Activated T-cell treated with anti-CD3 and anti-CD28 coated beads, Interleukin-2, amount 50 U/mL, for 4 hours (primary cell): ENCODE measurements around the gene CPNE2. TPM values are rescaled to one million over a fixed set of nuclear protein-coding genes. Genes with fewer than 3 reads are reported as not detected.
A peak's percentile ranks its signal among the peaks of the same experiment; 100 is the strongest.
"Not testable (repeated sequence)": the region's sequence is repeated elsewhere in the genome, so short reads cannot be mapped to it uniquely, and the experiment has no call there.

Experiments used
- ATAC-seq, 2 donors: fragments of 200-7000 bp; cut with Tn5 transposase; one replicate each; pipeline ENCODE4 v1.10.0; 2021
- DNase-seq: peaks from one replicate; pipeline ENCODE4 v3.0.0-alpha.2; 2020
- H3K27me3 Mint-ChIP-seq: one replicate; pipeline ENCODE4 v1.8.0; 2021; ENCODE audit warnings: low read depth, mixed read lengths
- H3K36me3 Mint-ChIP-seq: one replicate; pipeline ENCODE4 v1.8.0; 2022; ENCODE audit warnings: mixed read lengths; ENCODE audit not compliant: insufficient read depth
- H3K4me1 Mint-ChIP-seq: one replicate; pipeline ENCODE4 v1.8.0; 2021; ENCODE audit warnings: low read depth, mixed read lengths
- H3K4me3 Mint-ChIP-seq: one replicate; pipeline ENCODE4 v1.8.0; 2021; ENCODE audit warnings: mild to moderate bottlenecking, moderate library complexity, mixed read lengths
- H3K9me3 Mint-ChIP-seq: one replicate; pipeline ENCODE4 v1.8.0; 2021; ENCODE audit warnings: mixed read lengths
- total RNA-seq, 3 donors: library from RNA; stranded (reverse); gene quantifications; one replicate each; pipeline ENCODE4 v1.2.1, GENCODE V29; 2021

Gene CPNE2
- total RNA-seq, 3 donors from 2014 or later, result 2.4 to 4.0 (median 2.9) TPM

DNA sequence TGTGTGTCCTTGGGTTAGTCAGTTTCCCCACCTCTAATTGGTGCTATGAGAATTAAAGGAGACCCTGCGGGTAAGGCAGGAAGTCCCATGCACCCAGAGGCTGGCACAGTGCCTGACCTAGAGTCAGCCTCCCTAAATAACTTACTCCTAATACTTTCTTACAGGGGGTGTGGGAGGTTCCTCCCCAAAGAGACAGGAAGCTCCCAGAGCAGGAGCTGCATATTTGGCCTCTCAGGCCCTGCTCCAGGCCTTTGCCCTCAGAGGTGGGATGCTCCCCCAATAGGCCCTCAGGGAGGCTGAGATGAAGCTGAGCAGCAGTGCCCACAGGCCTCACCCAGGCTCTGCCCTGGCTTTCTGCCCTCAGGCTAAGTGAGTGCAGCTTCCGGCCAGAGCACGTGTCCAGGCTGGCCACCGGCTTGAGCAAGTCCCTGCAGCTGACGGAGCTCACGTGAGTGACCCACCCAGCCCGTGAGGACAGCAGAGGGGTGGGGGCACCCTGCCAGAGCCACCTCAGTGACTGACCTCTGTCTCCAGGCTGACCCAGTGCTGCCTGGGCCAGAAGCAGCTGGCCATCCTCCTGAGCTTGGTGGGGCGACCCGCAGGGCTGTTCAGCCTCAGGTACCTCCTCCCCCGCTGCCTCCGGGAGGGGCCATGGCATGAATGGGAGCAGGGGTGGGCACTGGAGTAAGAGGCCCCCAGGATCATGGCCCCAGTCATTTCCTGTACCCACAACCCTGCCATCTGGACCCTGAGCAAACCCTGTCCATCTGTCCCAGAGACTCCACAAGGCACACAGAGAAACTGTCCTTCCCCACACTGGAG is 31.1 kb upstream of the CPNE2 start:
- H3K36me3 Mint-ChIP-seq, result peaks cover 29% of the 10 kb centered on the region

DNA sequence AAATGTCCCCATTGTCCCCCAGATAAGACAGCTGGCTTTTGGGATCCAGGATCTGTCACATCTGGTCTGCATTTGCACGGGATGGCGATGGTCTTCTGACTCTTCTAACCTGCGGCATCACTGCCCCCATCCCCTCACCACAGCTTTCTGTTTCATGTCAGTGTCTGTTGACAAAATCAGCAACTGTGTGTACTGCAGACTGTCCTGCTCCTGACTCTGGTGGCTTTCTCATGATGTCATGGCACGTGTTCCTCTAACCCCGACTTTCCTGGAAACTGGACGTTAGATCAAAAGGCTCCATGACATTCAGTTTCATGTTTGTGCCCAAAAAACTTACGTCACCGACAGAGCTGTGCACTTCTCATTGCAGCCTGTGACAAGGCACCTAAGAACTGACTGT is 30.1 kb upstream of the CPNE2 start:
- H3K27me3 Mint-ChIP-seq, result no peaks in the 10 kb centered on the region
- peaks cover 33% of the 10 kb centered on the region for H3K36me3 Mint-ChIP-seq
- no peaks in the 10 kb centered on the region for H3K9me3 Mint-ChIP-seq
- no peak for ATAC-seq
- peaks cover 9% of the 10 kb centered on the region for H3K4me1 Mint-ChIP-seq
- DNase-seq, result no peak
- no peak overlapping the region for H3K4me3 Mint-ChIP-seq

More for the DNA sequence above, 31.1 kb upstream of the CPNE2 start:
- DNase-seq (no peak), ATAC-seq (peak; percentile 17 to 23)
- peaks cover 9% of the 10 kb centered on the region for H3K4me1 Mint-ChIP-seq
- H3K27me3 Mint-ChIP-seq, result no peaks in the 10 kb centered on the region
- H3K9me3 Mint-ChIP-seq, result no peaks in the 10 kb centered on the region
- H3K4me3 Mint-ChIP-seq, result no peak overlapping the region

DNA sequence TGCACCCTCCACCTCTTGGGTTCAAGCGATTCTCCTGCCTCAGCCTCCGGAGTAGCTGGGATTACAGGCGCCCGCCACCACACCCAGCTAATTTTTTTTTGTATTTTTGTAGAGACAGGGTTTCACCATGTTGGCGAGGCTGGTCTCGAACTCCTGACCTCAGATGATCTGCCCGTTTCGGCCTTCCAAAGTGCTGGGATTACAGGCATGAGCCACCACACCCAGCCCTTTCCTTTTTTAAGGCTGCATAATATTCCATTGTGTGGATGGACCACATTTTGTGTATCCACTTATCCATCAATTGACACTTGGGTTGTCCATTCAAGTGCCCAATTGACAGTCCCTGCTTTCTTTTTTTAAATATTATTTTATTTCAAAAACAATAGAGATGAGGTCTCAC is 29.2 kb upstream of the CPNE2 start:
- H3K4me3 Mint-ChIP-seq, H3K9me3 Mint-ChIP-seq, H3K27me3 Mint-ChIP-seq, ATAC-seq, DNase-seq, H3K4me1 Mint-ChIP-seq: not testable (repeated sequence)
- H3K36me3 Mint-ChIP-seq, result peaks cover 26% of the 10 kb centered on the region

DNA sequence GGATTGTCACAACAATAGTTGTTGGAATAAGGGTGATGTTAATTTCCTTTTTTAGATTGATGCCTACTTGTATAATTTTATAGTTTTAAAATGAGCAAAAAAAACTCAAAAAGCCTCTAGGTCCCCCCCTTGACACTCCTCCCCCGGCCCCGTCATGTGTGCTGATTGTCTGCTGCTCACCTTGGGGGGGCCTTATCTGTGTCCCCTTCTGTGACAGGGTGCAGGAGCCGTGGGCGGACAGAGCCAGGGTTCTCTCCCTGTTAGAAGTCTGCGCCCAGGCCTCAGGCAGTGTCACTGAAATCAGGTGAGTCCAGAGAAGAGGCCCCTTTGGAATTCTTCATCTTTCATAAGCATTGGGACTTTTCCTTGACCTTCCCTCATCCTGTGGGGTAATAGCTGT is 27.4 kb upstream of the CPNE2 start:
- Mint-ChIP-seq H3K9me3 (no peaks in the 10 kb centered on the region), H3K36me3 (peaks cover 31% of the 10 kb centered on the region), H3K27me3 (no peaks in the 10 kb centered on the region), H3K4me3 (no peak overlapping the region), H3K4me1 (peaks cover 13% of the 10 kb centered on the region)
- ATAC-seq (no peak), DNase-seq (no peak)

DNA sequence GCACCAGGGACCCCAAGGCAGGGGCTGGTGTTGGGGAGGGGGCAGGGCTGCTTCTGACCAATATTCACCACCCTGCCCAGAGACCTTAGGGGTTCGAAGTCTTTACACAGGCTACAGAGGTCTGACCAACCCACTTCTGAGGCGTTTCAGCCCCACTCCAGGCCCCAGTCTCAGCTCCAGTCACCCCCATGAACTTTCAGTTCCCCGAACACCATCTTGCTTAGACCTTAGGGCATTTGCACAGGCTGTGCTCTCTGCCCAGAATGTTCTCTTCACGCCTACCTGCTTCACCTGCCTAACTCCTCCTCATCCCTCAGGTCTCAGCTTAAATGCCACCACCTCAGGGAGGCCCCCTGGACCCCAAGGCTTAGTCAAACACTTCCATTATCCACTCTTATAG is 25.8 kb upstream of the CPNE2 start:
- no peak for DNase-seq
- H3K36me3 Mint-ChIP-seq, result peaks cover 23% of the 10 kb centered on the region
- peaks cover 4% of the 10 kb centered on the region for H3K4me1 Mint-ChIP-seq
- H3K4me3 Mint-ChIP-seq, result no peak overlapping the region
- H3K9me3 Mint-ChIP-seq, result no peaks in the 10 kb centered on the region
- ATAC-seq, result no peak
- H3K27me3 Mint-ChIP-seq, result no peaks in the 10 kb centered on the region

DNA sequence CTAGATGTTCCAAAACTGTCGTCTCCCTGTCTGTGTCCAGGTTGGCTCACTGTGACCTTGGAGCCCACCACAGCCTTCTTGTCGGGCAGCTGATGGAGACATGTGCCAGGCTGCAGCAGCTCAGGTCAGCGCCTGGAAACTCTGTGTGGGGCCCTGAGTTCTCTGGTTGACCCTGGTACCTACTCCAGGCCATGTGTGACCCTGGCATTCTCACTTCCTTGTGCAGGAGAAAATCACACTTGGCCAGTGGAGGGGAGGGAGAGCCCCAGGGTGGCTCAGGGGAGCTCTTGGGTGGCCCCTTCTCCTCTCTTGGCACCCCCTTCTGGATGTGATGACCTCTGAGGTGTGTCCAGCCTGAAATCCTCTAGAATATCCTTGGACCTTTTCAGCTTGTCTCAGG is 25.0 kb upstream of the CPNE2 start:
- DNase-seq, result no peak
- no peak overlapping the region for H3K4me3 Mint-ChIP-seq
- H3K9me3 Mint-ChIP-seq, result no peaks in the 10 kb centered on the region
- H3K36me3 Mint-ChIP-seq, result peaks cover 25% of the 10 kb centered on the region
- no peak for ATAC-seq
- peaks cover 4% of the 10 kb centered on the region for H3K4me1 Mint-ChIP-seq
- H3K27me3 Mint-ChIP-seq, result no peaks in the 10 kb centered on the region

DNA sequence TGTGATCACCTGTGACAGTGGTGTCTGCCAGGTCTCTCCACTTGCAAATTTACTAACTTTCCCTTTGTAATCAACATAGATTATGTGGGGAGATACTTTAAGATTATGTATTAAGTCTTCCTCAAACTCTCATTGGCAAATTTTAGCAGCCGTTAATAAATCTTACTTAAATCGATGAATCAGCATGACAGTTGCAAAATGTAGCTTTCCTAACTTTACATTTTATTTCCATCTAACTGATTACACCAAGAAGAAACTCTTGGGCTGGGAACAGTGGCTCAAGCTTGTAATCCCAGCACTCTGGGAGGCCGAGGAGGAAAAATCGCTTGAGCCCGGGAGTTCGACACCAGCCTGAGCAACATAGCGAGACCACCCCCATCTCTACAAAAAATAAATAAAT is 23.3 kb upstream of the CPNE2 start:
- peaks cover 4% of the 10 kb centered on the region for H3K4me1 Mint-ChIP-seq
- no peaks in the 10 kb centered on the region for H3K27me3 Mint-ChIP-seq

DNA sequence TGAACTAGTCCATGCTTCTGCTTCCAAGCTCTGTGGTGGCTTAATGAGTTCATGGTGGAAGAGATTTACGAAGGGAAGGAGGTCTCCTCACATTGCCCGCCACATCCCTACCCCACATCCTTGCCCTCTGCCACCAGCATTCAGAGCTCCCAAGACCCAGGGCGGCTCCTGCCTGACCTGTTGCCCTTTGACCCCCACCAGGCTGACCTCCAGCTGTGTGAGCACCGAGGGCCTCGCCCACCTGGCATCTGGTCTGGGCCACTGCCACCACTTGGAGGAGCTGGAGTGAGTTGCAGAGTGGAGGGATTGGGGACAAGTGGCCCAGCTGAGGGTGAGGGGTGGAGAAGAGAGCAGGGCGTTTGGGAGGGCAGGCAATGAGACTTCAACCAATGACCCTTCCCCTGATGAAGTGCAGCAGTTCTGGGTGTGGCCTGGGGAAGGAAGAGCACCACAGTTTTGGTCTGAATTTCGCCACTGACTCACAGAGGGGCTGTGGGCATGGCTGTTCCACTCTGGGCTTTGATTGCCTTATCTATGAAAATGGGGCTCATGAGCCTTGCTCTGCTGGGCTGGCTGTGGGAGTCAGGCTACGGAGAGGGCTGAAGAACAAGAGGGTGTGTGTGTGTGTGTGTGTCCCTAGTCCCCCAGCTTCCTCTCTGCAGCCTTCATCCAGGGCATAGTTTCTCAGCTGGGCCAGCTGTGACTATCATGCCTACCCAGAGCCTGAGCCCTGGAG is 22.6 kb upstream of the CPNE2 start:
- DNase-seq (no peak), ATAC-seq (peak in 1 of 2 donors; percentile 7)
- Mint-ChIP-seq H3K36me3 (peaks cover 34% of the 10 kb centered on the region), H3K4me1 (peaks cover 4% of the 10 kb centered on the region), H3K9me3 (no peaks in the 10 kb centered on the region), H3K4me3 (no peak overlapping the region), H3K27me3 (no peaks in the 10 kb centered on the region)

More for the DNA sequence above, 23.3 kb upstream of the CPNE2 start:
- peaks cover 31% of the 10 kb centered on the region for H3K36me3 Mint-ChIP-seq
- H3K9me3 Mint-ChIP-seq, result no peaks in the 10 kb centered on the region
- DNase-seq (no peak), ATAC-seq (no peak)
- H3K4me3 Mint-ChIP-seq, result no peak overlapping the region

DNA sequence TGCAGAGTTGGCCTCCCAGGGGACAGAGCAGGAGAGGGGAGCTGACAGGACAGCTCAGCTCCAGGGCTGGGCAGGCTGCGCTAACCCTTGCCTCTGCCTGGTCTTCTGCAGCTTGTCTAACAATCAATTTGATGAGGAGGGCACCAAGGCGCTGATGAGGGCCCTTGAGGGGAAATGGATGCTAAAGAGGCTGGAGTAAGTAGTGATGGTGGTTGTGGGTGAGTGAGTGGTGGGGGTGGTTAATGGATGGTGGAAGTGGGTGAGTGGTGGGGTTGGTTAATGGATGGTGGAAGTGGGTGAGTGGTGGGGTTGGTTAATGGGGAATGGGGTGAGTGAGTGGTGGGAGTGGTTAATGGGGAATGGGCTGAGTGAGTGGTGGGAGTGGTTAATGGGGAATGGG is 22.0 kb upstream of the CPNE2 start:
- H3K9me3 Mint-ChIP-seq, result no peaks in the 10 kb centered on the region
- no peak overlapping the region for H3K4me3 Mint-ChIP-seq
- no peak for DNase-seq
- peak in 1 of 2 donors; percentile 24 for ATAC-seq
- H3K36me3 Mint-ChIP-seq, result peaks cover 38% of the 10 kb centered on the region
- peaks cover 4% of the 10 kb centered on the region for H3K4me1 Mint-ChIP-seq
- H3K27me3 Mint-ChIP-seq, result no peaks in the 10 kb centered on the region

DNA sequence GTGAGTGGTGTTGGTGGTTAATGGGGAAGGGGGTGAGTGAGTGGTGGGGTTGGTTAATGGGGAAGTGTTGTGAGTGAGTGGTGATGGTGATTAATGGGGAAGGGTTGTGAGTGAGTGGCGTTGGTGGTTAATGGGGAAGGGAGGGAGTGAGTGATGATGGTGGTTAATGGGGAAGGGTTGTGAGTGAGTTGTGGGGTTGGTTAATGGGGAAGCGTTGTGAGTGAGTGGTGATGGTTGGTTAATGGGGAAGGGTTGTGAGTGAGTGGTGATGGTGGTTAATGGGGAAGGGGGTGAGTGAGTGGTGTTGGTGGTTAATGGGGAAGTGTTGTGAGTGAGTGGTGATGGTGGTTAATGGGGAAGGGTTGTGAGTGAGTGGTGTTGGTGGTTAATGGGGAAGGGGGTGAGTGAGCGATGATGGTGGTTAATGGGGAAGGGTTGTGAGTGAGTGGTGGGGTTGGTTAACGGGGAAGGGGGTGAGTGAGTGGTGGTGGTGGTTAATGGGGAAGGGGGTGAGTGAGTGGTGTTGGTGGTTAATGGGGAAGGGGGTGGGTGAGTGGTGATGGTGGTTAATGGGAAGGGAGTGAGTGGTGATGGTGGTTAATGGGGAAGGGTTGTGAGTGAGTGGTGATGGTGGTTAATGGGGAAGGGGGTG is 21.2 kb upstream of the CPNE2 start:
- H3K36me3 Mint-ChIP-seq, result peaks cover 42% of the 10 kb centered on the region
- H3K4me3 Mint-ChIP-seq, H3K9me3 Mint-ChIP-seq, H3K27me3 Mint-ChIP-seq, H3K4me1 Mint-ChIP-seq, DNase-seq, ATAC-seq: not testable (repeated sequence)

DNA sequence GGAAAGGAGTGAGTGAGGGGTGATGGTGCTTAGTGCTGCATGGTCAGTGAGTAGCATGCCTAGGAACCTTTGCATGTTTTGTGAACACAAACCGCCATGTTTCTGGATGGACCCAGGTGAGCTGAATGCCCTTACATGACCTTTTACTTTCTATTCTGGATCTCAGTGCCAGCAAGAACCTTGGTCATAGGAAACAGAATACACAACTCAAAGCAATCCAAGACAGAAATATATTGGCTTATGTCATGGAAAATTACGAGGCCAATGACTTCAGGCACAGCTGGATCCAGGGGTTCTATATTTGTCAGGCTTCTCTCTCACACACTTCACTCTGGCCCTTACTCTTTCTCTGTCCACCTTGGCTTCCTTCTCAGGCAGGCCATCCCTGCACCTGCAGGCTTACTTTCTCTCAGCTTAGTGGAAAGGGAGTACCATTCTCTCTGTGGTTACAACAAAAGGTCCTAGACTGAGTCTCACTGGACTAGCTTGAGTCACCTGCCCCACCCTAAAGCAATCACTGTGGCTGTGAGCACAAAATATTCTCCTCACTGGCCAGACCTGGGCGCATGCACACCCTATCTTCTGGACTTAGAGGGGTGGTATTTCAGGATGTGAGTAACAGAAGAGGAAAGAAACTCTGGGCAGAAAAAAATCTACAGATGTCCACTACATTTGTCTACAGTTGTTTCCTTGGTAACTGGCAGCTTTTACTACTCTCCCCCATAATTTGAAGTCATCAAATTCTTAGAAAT is 20.4 kb upstream of the CPNE2 start:
- H3K4me1 Mint-ChIP-seq, result peaks cover 4% of the 10 kb centered on the region
- no peaks in the 10 kb centered on the region for H3K9me3 Mint-ChIP-seq
- no peaks in the 10 kb centered on the region for H3K27me3 Mint-ChIP-seq
- H3K36me3 Mint-ChIP-seq, result peaks cover 45% of the 10 kb centered on the region
- no peak for DNase-seq
- H3K4me3 Mint-ChIP-seq, result no peak overlapping the region
- ATAC-seq, result peak in 1 of 2 donors; percentile 40

DNA sequence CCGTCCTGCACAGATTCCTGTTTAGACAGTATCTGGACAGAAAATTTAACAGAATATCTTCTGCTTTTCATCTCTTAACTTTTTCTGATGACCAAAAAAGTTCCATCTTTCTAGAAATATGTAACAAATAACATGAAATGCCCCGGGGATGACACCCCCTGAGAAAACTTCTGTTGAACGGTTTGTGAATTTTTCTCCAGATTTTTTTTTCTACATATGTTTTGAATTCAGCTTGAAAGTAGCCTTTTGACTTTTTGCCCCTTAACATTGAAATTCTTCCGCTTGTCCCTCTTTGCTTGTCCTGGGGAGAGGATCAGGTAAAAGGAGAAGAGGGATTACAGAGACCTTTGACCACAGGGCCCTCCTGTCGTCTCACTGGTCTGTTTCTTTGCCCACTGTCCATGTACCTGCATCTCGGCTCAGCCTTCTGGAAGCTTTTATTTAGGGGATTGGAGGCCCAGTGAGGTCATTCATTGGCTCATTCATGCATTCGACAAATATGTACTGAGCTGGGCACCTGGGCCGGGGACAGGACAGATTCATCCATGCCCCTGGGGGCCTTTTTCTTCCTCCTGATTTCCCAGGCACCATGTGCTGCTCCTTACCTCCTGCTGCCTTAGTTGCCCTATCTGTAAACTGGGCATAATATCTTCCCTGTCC is 19.6 kb upstream of the CPNE2 start:
- peaks cover 4% of the 10 kb centered on the region for H3K4me1 Mint-ChIP-seq
- DNase-seq (no peak), ATAC-seq (no peak)
- peaks cover 44% of the 10 kb centered on the region for H3K36me3 Mint-ChIP-seq
- H3K4me3 Mint-ChIP-seq, result no peak overlapping the region
- H3K9me3 Mint-ChIP-seq, result no peaks in the 10 kb centered on the region
- H3K27me3 Mint-ChIP-seq, result no peaks in the 10 kb centered on the region

DNA sequence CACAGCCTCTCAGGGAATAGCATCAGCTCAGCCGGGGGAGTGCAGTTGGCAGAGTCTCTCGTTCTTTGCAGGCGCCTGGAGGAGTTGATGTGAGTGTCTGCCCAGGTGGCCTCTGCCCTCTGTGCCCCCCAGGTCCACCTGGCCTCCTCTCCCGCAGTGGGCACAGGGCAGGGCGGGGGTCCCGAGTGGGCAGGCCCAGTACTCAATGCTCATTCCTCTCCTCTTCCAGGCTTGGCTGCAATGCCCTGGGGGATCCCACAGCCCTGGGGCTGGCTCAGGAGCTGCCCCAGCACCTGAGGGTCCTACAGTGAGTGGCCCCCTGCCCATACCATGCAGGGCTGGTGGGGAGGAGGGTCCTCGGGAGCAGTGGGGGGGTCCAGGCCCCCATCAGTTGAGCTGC is 14.7 kb upstream of the CPNE2 start:
- Mint-ChIP-seq H3K27me3 (no peaks in the 10 kb centered on the region), H3K4me3 (no peak overlapping the region), H3K36me3 (peaks cover 37% of the 10 kb centered on the region), H3K4me1 (no peaks in the 10 kb centered on the region), H3K9me3 (no peaks in the 10 kb centered on the region)
- no peak for DNase-seq
- no peak for ATAC-seq

DNA sequence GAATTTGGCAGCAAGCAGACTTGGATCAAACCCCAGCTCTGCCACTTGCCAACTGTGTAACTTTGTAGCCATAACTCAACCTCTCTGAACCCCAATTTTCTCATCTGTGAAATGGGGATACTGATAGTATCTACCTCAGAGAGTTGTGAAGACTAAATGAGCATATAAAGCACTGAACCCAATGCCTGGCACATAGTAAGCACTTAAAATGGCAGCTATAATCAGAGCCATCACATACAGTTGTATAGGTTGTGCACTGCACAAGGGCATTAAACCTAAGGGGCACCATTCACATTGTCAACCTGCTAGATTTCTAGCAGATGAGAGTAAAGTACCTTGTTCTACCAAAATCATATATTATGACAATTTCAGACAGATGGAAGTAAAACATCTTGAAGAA is 10.6 kb upstream of the CPNE2 start:
- DNase-seq (no peak), ATAC-seq (no peak)
- Mint-ChIP-seq H3K27me3 (no peaks in the 10 kb centered on the region), H3K9me3 (no peaks in the 10 kb centered on the region), H3K36me3 (peaks cover 20% of the 10 kb centered on the region), H3K4me3 (no peak overlapping the region), H3K4me1 (peaks cover 9% of the 10 kb centered on the region)
